HepG2 (cell line): Measurements from ENCODE around the gene ADGRF1. TPM values are rescaled to one million over a fixed set of nuclear protein-coding genes. Genes with fewer than 3 reads are reported as not detected.

Source experiments
- ASH2L ChIP-seq: fragments of 300-600, 200-600 bp; sonication (generic); IDR thresholded peaks from 2 replicates; pipeline ENCODE4 v1.7.0; 2017; ENCODE audit warnings: low read depth, mild to moderate bottlenecking, moderate library complexity, mixed read lengths, low read length; ENCODE audit not compliant: insufficient read length
- CEBPG ChIP-seq: IDR thresholded peaks from 2 replicates; pipeline ENCODE4 v1.6.1; 2016
- GABPA ChIP-seq, 2 experiments: IDR thresholded peaks; 2 replicates each; pipeline ENCODE4 v1.6.1; 2011 to 2016; ENCODE audit warnings: low read depth in 2 of 2, low read length in 1 of 2, missing biosample characterization in 1 of 2, missing genetic modification characterization in 1 of 2
- PAX8 ChIP-seq: sonication (generic); formaldehyde crosslinking; IDR thresholded peaks from 2 replicates; pipeline ENCODE4 v1.8.0; 2022; ENCODE audit warnings: mild to moderate bottlenecking, missing genetic modification reagents, borderline replicate concordance
- SATB2 ChIP-seq: sonication (generic); formaldehyde crosslinking; IDR thresholded peaks from 2 replicates; pipeline ENCODE4 v1.5.0; 2020; ENCODE audit warnings: missing genetic modification reagents
- SRY ChIP-seq: sonication (generic); formaldehyde crosslinking; IDR thresholded peaks from 2 replicates; pipeline ENCODE4 v1.8.0; 2022; ENCODE audit warnings: mild to moderate bottlenecking, missing genetic modification reagents
- ZBTB38 ChIP-seq: sonication (generic); formaldehyde crosslinking; IDR thresholded peaks from 2 replicates; pipeline ENCODE4 v1.5.1; 2020; ENCODE audit warnings: mild to moderate bottlenecking, missing genetic modification reagents
- ZFYVE20 ChIP-seq: sonication (generic); formaldehyde crosslinking; IDR thresholded peaks from 2 replicates; pipeline ENCODE4 v1.8.0; 2023; ENCODE audit warnings: low read depth, mild to moderate bottlenecking, moderate library complexity, missing genetic modification reagents, borderline replicate concordance
- ZNF451 ChIP-seq: sonication (generic); formaldehyde crosslinking; IDR thresholded peaks from 2 replicates; pipeline ENCODE4 v1.5.0; 2020; ENCODE audit warnings: mild to moderate bottlenecking, missing genetic modification reagents
- ZNF781 ChIP-seq: sonication (generic); formaldehyde crosslinking; IDR thresholded peaks from 2 replicates; pipeline ENCODE4 v1.5.1; 2020; ENCODE audit warnings: borderline replicate concordance, mild to moderate bottlenecking, missing genetic modification reagents; ENCODE audit errors: not compliant biosample characterization
- polyA plus RNA-seq, 8 experiments: library from polyadenylated mRNA; depleted of rRNA in 3 of 8; stranded (reverse) in 7 of 8; unstranded in 1 of 8; fragments of >200 nt; fragmentation: Illumina TruSeq in 4 of 8; extraction: Trizol in 4 of 8; gene quantifications; 2 replicates each; pipeline versions ENCODE4 v1.2.1 to v1.2.3, GENCODE V29; 2011 to 2016; ENCODE audit warnings: low read depth in 4 of 8, missing spikeins in 1 of 8, mixed read lengths in 1 of 8; ENCODE audit not compliant: insufficient read depth in 1 of 8
- total RNA-seq, 5 experiments: library from RNA; depleted of rRNA; stranded (reverse); fragments of >200 nt; fragmentation: Illumina TruSeq; extraction: Trizol; gene quantifications; 2 replicates each; pipeline ENCODE4 v1.2.3, GENCODE V29; 2016; ENCODE audit warnings: low read depth in 1 of 5
- TF ChIP-seq, protein P1 (sequence below): sonication (generic); formaldehyde crosslinking; IDR thresholded peaks from 2 replicates; pipeline ENCODE4 v1.8.0; 2022; ENCODE audit warnings: mild to moderate bottlenecking, missing genetic modification reagents
- TF ChIP-seq, protein P2 (sequence below): sonication (generic); formaldehyde crosslinking; IDR thresholded peaks from 2 replicates; pipeline ENCODE4 v1.8.1; 2022; ENCODE audit warnings: mild to moderate bottlenecking, missing genetic modification reagents
- TF ChIP-seq, protein P3 (sequence below): sonication (generic); formaldehyde crosslinking; IDR thresholded peaks from 2 replicates; pipeline ENCODE4 v1.8.1; 2023; ENCODE audit warnings: mild to moderate bottlenecking, moderate library complexity, missing genetic modification reagents
- TF ChIP-seq, protein P4 (sequence below): sonication (generic); formaldehyde crosslinking; IDR thresholded peaks from 2 replicates; pipeline ENCODE4 v1.5.1; 2020; ENCODE audit warnings: mild to moderate bottlenecking, missing genetic modification reagents
- TF ChIP-seq, protein P5 (sequence below): sonication (generic); formaldehyde crosslinking; IDR thresholded peaks from 2 replicates; pipeline ENCODE4 v1.5.1; 2020; ENCODE audit warnings: mild to moderate bottlenecking, moderate library complexity, missing genetic modification reagents
- TF ChIP-seq, protein P6 (sequence below): sonication (generic); formaldehyde crosslinking; IDR thresholded peaks from 2 replicates; pipeline ENCODE4 v1.8.1; 2023; ENCODE audit warnings: missing genetic modification reagents, mild to moderate bottlenecking, borderline replicate concordance

ADGRF1 gene
- total and polyA plus RNA-seq, 2 of the 13 experiments (the other 11 are each of a cell fraction or from before 2014, with no cell fraction given) = not detected

DNA sequence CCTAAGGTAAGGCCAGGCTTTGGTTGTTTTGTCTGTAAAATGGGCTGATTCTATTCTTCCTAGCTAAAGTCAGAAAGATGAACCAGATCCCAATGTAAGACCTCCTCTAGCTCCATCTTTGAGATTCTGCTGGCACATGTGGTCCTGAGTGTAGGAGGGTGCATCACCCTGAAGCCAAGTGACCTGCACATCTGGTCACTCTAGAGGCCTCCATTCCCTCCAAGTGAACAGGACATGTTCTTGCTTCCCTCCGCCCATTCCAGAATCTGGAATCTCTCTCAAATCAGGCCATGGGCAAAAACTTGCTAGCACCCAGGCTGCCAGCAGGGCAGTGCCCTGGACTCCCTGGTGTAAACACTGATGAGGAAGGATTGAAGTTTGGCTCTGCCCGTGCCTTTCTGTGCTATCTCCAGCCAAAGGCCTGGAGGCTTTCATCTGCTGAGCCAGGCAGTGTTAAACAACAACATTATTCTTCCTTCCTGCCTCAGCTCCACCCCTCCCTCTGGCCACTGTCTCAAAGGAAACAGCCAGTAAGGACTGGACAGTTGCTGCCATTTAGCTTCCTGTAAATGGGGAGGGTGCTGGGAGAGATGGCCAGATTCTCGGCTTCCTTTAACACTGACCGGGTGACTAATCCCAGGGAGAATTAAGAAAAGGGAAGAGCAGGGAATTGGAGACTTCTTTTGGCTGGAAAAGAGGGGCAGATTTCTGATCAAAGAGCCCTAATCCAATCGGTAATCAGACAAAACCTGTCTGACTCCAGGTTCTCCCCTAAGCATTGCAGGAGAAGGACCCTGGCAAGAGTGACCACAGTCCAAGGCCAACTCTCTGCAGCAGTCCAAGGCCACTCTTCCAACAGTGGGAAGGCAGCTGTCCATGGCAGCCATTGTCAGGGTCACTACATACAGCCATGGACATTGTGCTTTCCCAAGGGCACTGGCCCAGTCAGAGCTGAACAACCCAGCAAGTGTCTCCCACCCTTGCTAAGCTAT is 19.5 kb upstream of the ADGRF1 start (continued):
- TF ChIP-seq, protein P1, sequence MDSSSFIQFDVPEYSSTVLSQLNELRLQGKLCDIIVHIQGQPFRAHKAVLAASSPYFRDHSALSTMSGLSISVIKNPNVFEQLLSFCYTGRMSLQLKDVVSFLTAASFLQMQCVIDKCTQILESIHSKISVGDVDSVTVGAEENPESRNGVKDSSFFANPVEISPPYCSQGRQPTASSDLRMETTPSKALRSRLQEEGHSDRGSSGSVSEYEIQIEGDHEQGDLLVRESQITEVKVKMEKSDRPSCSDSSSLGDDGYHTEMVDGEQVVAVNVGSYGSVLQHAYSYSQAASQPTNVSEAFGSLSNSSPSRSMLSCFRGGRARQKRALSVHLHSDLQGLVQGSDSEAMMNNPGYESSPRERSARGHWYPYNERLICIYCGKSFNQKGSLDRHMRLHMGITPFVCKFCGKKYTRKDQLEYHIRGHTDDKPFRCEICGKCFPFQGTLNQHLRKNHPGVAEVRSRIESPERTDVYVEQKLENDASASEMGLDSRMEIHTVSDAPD (CRISPR knock-in tag) = peak; percentile 48; the same call in 1 of the 2 replicates
- no peak for TF ChIP-seq ZNF781 (CRISPR knock-in tag)
- peak; percentile 70 for TF ChIP-seq ZBTB38 (CRISPR knock-in tag)
- 0 out of 2 replicates have a peak, but pooled peaks have one; percentile 53 for TF ChIP-seq SRY (CRISPR knock-in tag)
- TF ChIP-seq GABPA (IDR thresholded peaks at IDR 0.05; ENCODE audit: low read depth, low read length) = no peak
- 0 out of 2 replicates have a peak, but pooled peaks have one; percentile 47 for TF ChIP-seq GABPA (CRISPR knock-in tag; IDR thresholded peaks at IDR 0.05; ENCODE audit: low read depth)
- TF ChIP-seq, protein P2, sequence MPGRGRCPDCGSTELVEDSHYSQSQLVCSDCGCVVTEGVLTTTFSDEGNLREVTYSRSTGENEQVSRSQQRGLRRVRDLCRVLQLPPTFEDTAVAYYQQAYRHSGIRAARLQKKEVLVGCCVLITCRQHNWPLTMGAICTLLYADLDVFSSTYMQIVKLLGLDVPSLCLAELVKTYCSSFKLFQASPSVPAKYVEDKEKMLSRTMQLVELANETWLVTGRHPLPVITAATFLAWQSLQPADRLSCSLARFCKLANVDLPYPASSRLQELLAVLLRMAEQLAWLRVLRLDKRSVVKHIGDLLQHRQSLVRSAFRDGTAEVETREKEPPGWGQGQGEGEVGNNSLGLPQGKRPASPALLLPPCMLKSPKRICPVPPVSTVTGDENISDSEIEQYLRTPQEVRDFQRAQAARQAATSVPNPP (CRISPR knock-in tag) = no peak
- no peak for TF ChIP-seq SATB2 (CRISPR knock-in tag)
- 0 out of 2 replicates have a peak, but pooled peaks have one; percentile 24 for TF ChIP-seq CEBPG (CRISPR knock-in tag)
- TF ChIP-seq, protein P3, sequence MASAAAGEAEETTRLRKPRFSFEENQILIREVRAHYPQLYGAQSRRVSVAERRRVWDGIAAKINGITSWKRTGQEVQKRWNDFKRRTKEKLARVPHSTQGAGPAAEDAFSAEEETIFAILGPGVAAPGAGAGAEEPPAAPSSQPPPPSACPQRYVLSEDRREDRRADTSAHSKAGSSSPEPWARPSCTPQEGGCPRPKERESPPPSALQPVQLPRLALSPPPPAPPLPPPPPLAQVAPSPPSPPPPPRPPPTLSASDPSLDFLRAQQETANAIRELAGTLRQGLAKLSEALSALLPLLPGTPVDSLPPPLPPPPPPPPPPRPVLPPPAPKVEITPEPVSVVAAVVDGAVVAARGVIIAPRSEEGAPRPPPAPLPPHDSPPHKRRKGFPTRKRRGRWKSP = 0 out of 2 replicates have a peak, but pooled peaks have one; percentile 28
- peak; percentile 70 for TF ChIP-seq ASH2L
- TF ChIP-seq PAX8 = no peak
- TF ChIP-seq, protein P4, sequence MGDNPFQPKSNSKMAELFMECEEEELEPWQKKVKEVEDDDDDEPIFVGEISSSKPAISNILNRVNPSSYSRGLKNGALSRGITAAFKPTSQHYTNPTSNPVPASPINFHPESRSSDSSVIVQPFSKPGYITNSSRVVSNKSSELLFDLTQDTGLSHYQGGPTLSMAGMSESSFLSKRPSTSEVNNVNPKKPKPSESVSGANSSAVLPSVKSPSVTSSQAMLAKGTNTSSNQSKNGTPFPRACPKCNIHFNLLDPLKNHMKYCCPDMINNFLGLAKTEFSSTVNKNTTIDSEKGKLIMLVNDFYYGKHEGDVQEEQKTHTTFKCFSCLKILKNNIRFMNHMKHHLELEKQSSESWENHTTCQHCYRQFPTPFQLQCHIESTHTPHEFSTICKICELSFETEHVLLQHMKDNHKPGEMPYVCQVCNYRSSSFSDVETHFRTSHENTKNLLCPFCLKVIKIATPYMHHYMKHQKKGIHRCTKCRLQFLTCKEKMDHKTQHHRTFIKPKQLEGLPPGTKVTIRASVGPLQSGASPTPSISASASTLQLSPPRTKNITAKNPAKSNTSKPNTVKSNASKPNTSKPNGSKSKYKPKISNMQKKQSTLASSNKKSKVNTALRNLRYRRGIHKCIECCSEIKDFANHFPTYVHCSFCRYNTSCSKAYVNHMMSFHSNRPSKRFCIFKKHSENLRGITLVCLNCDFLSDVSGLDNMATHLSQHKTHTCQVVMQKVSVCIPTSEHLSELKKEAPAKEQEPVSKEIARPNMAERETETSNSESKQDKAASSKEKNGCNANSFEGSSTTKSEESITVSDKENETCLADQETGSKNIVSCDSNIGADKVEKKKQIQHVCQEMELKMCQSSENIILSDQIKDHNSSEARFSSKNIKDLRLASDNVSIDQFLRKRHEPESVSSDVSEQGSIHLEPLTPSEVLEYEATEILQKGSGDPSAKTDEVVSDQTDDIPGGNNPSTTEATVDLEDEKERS (CRISPR knock-in tag) = peak; percentile 93; the same call in 1 of the 2 replicates
- TF ChIP-seq ZFYVE20 (CRISPR knock-in tag) = no peak
- TF ChIP-seq, protein P5, sequence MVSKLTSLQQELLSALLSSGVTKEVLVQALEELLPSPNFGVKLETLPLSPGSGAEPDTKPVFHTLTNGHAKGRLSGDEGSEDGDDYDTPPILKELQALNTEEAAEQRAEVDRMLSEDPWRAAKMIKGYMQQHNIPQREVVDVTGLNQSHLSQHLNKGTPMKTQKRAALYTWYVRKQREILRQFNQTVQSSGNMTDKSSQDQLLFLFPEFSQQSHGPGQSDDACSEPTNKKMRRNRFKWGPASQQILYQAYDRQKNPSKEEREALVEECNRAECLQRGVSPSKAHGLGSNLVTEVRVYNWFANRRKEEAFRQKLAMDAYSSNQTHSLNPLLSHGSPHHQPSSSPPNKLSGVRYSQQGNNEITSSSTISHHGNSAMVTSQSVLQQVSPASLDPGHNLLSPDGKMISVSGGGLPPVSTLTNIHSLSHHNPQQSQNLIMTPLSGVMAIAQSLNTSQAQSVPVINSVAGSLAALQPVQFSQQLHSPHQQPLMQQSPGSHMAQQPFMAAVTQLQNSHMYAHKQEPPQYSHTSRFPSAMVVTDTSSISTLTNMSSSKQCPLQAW = peak; percentile 20; the same call in 1 of the 2 replicates
- TF ChIP-seq ZNF451 = peak; percentile 48; the same call in 1 of the 2 replicates
- TF ChIP-seq, protein P6, sequence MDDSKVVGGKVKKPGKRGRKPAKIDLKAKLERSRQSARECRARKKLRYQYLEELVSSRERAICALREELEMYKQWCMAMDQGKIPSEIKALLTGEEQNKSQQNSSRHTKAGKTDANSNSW = 0 out of 2 replicates have a peak, but pooled peaks have one; percentile 20
